IMR-90 (cell line): Measurements from ENCODE around the gene FGFR4. TPM values are rescaled to one million over a fixed set of nuclear protein-coding genes. Genes with fewer than 3 reads are reported as not detected.

Source experiments
- ATAC-seq: fragments of 200-7000 bp; cut with Tn5 transposase; 2 replicates; pipeline ENCODE4 v1.9.1; 2020; ENCODE audit warnings: low read depth, mild to moderate bottlenecking, moderate library complexity
- BruUV-seq: library from RNA; stranded (reverse); fragments of 400-500 nt; replicated peaks from 2 replicates; lab custom pipeline; 2021; lab: Mats Ljungman, UMichigan
- CTCF ChIA-PET: fragments of 300-600 bp; formaldehyde crosslinking; extraction: SDS; loops from one replicate; lab custom pipeline; 2021; ENCODE audit warnings: antibody characterized with exemption; lab: Yijun Ruan, JAX
- POLR2A ChIA-PET: fragments of 300-600 bp; sonication (Branson Sonifier 250); formaldehyde crosslinking; loops from one replicate; lab custom pipeline; 2022; ENCODE audit warnings: antibody characterized with exemption; ENCODE audit not compliant: unreplicated experiment; lab: Charles Lee
- DNase-seq: peaks from one replicate; pipeline ENCODE4 v3.0.0; 2013
- H2AFZ ChIP-seq: replicated peaks from 2 replicates; pipeline ENCODE3; 2013; ENCODE audit warnings: low read length, mild to moderate bottlenecking; ENCODE audit not compliant: poor library complexity
- H2AK5ac ChIP-seq: 2 replicates; pipeline ENCODE4 v1.6.1; 2013; ENCODE audit warnings: low read depth, low read length, inconsistent platforms
- H2AK9ac ChIP-seq: replicated peaks from 2 replicates; pipeline ENCODE3; 2013; ENCODE audit warnings: mild to moderate bottlenecking, low read depth, low read length, moderate library complexity; ENCODE audit not compliant: poor library complexity
- H2BK120ac ChIP-seq: 2 replicates; pipeline ENCODE4 v1.6.1; 2013; ENCODE audit warnings: low read depth, low read length, inconsistent platforms
- H2BK15ac ChIP-seq: 3 replicates; pipeline ENCODE4 v1.6.1; 2013; ENCODE audit warnings: low read depth, low read length, inconsistent platforms
- H2BK20ac ChIP-seq: 2 replicates; pipeline ENCODE4 v1.6.1; 2013; ENCODE audit warnings: low read depth, mild to moderate bottlenecking, inconsistent platforms, low read length, moderate library complexity
- H2BK5ac ChIP-seq: 2 replicates; pipeline ENCODE4 v1.6.1; 2013; ENCODE audit warnings: mild to moderate bottlenecking, low read depth, low read length, inconsistent platforms; ENCODE audit not compliant: poor library complexity, severe bottlenecking
- H3K14ac ChIP-seq: replicated peaks from 2 replicates; pipeline ENCODE4 v1.6.1; 2013; ENCODE audit warnings: low read depth, low read length, inconsistent platforms
- H3K18ac ChIP-seq: 2 replicates; pipeline ENCODE4 v1.6.1; 2013; ENCODE audit warnings: low read depth, low read length, control low read depth
- H3K23ac ChIP-seq: 2 replicates; pipeline ENCODE4 v1.6.1; 2013; ENCODE audit warnings: low read depth, low read length, inconsistent platforms
- H3K27ac ChIP-seq: 2 replicates; pipeline ENCODE4 v1.5.1; 2013; ENCODE audit warnings: mild to moderate bottlenecking, control low read depth, low read length; ENCODE audit not compliant: insufficient read depth
- H3K27me3 ChIP-seq: 2 replicates; pipeline ENCODE4 v1.6.1; 2013; ENCODE audit warnings: low read length; ENCODE audit not compliant: control insufficient read depth, insufficient read depth
- H3K36me3 ChIP-seq: 2 replicates; pipeline ENCODE4 v1.6.1; 2013; ENCODE audit warnings: low read length, mixed read lengths; ENCODE audit not compliant: control insufficient read depth, insufficient read depth
- H3K4ac ChIP-seq: 2 replicates; pipeline ENCODE4 v1.6.1; 2013; ENCODE audit warnings: low read depth, low read length, inconsistent platforms
- H3K4me1 ChIP-seq: 2 replicates; pipeline ENCODE4 v1.6.1; 2013; ENCODE audit warnings: low read length, mixed read lengths; ENCODE audit not compliant: control insufficient read depth, insufficient read depth
- H3K4me2 ChIP-seq: 2 replicates; pipeline ENCODE4 v1.6.1; 2013; ENCODE audit warnings: low read depth, mild to moderate bottlenecking, control low read depth, low read length, moderate library complexity
- H3K4me3 ChIP-seq: 2 replicates; pipeline ENCODE4 v1.5.1; 2013; ENCODE audit warnings: low read depth, mild to moderate bottlenecking, control low read depth, low read length, moderate library complexity; ENCODE audit not compliant: insufficient read depth
- H3K56ac ChIP-seq: 2 replicates; pipeline ENCODE4 v1.6.1; 2013; ENCODE audit warnings: low read length, inconsistent platforms; ENCODE audit not compliant: insufficient read depth; ENCODE audit errors: extremely low read depth
- H3K79me1 ChIP-seq, 2 experiments: 2 replicates each; pipeline ENCODE4 v1.6.1; 2013; ENCODE audit warnings: low read length in 2 of 2, inconsistent platforms in 1 of 2, low read depth in 1 of 2
- H3K9ac ChIP-seq: 2 replicates; pipeline ENCODE4 v1.6.1; 2013; ENCODE audit warnings: low read depth, low read length, control low read depth
- H3K9me1 ChIP-seq: 2 replicates; pipeline ENCODE4 v1.6.1; 2013; ENCODE audit warnings: low read length, inconsistent platforms; ENCODE audit not compliant: insufficient read depth
- H3K9me3 ChIP-seq: 2 replicates; pipeline ENCODE4 v1.6.1; 2013; ENCODE audit warnings: low read length; ENCODE audit not compliant: control insufficient read depth, insufficient read depth
- H4K20me1 ChIP-seq: 2 replicates; pipeline ENCODE4 v1.6.1; 2013; ENCODE audit warnings: low read length, inconsistent platforms; ENCODE audit not compliant: insufficient read depth
- H4K5ac ChIP-seq: 2 replicates; pipeline ENCODE4 v1.6.1; 2013; ENCODE audit warnings: mild to moderate bottlenecking, low read depth, low read length, control low read depth
- H4K8ac ChIP-seq, 2 experiments: 2 replicates each; pipeline ENCODE4 v1.6.1; 2013; ENCODE audit warnings: low read depth in 2 of 2, low read length in 2 of 2, control low read depth in 1 of 2, inconsistent platforms in 1 of 2
- H4K91ac ChIP-seq: 2 replicates; pipeline ENCODE4 v1.6.1; 2013; ENCODE audit warnings: low read depth, low read length, inconsistent platforms; ENCODE audit not compliant: insufficient read depth
- MAZ ChIP-seq: IDR thresholded peaks from 2 replicates; pipeline ENCODE4 v1.6.1; 2012; ENCODE audit warnings: low read depth, mild to moderate bottlenecking, low read length, improper control_type of control experiment, moderate library complexity, borderline replicate concordance
- RFX5 ChIP-seq: IDR thresholded peaks from 2 replicates; pipeline ENCODE4 v1.8.0; 2012; ENCODE audit warnings: low read depth, mild to moderate bottlenecking, low read length, moderate library complexity
- SMC3 ChIP-seq: fragments of 150-350 bp; IDR thresholded peaks from 2 replicates; pipeline ENCODE4 v1.6.1; 2016; ENCODE audit warnings: low read depth, mild to moderate bottlenecking, antibody characterized with exemption, low read length, moderate library complexity
- WGBS, 2 experiments: methylation state at CpG; one replicate each; pipeline versions ENCODE4 v1.1.5 to v1.1.7; 2013; ENCODE audit warnings: missing lambda C conversion rate in 2 of 2; ENCODE audit not compliant: insufficient read length in 1 of 2; ENCODE audit errors: extremely low coverage in 2 of 2; 5-methylcytosine and 5-hydroxymethylcytosine counted together
- dilution Hi-C: fragments of 300-500 bp; cut with HindIII; formaldehyde crosslinking; loops from one replicate; pipeline ENCODE4 v1.14.3; 2018; ENCODE audit warnings: low sequenced_read_pairs; ENCODE audit not compliant: unreplicated experiment
- in situ Hi-C: fragments of 300-500 bp; cut with MboI; formaldehyde crosslinking; loops from 3 replicates; pipeline ENCODE4 v1.14.3; 2019; ENCODE audit warnings: low sequenced_read_pairs, inconsistent platforms, mixed read lengths
- intact Hi-C: fragments of 100-400 bp; cut with micrococcal nuclease; formaldehyde crosslinking; loops from 2 replicates; pipeline ENCODE4 v1.10.0; 2022
- polyA plus RNA-seq, 3 experiments: library from polyadenylated mRNA; depleted of rRNA; stranded (reverse); fragments of >200 nt; gene quantifications; 2 replicates each; pipeline ENCODE4 v1.2.3, GENCODE V29; 2012; ENCODE audit warnings: low replicate concordance in 1 of 3
- total RNA-seq: library from RNA; depleted of rRNA; stranded (reverse); fragments of >200 nt; gene quantifications from 2 replicates; pipeline ENCODE4 v1.2.3, GENCODE V29; 2012

FGFR4 gene
- total and polyA plus RNA-seq, 2 of the 4 experiments (the other 2 are of a cell fraction): 0.90 to 2.4 TPM

- Histone ChIP-seq H3K4me2 (no peak overlapping the region), H2AK9ac (no peak overlapping the region), H2BK20ac (peak overlapping the region; percentile 42; the same call in 1 of the 2 replicates), H3K18ac (no peak overlapping the region), H3K4me3 (no peak overlapping the region), H3K79me1 (no peaks in the 10 kb centered on the region), H2BK15ac (peak overlapping the region; percentile 53; the same call in 1 of the 3 replicates), H2BK120ac (peak overlapping the region; percentile 64; the same call in 1 of the 2 replicates), H3K4me1 (peaks cover 23% of the 10 kb centered on the region), H4K8ac (peak overlapping the region in 1 of 2 experiments; percentile 27; a peak in 3 of 4 replicates), H3K9me1 (0 out of 2 replicates have a peak, but pooled peaks cover 2% of the 10 kb centered on the region), H3K27ac (no peak overlapping the region), H3K9me3 (no peaks in the 10 kb centered on the region), H3K56ac (no peak overlapping the region), H2BK5ac (no peak overlapping the region), H3K9ac (no peak overlapping the region), H3K27me3 (no peaks in the 10 kb centered on the region), H3K4ac (peak overlapping the region; percentile 39; the same call in 1 of the 2 replicates), H3K36me3 (peaks cover 4% of the 10 kb centered on the region; the same call in 1 of the 2 replicates), H4K5ac (0 out of 2 replicates have a peak overlapping the region, but pooled peaks have one; percentile 9), H3K23ac (no peak overlapping the region), H2AFZ (peak overlapping the region; percentile 58), H2AK5ac (peak overlapping the region; percentile 78), H4K91ac (peak overlapping the region; percentile 23; the same call in 1 of the 2 replicates), H3K14ac (no peak overlapping the region), H4K20me1 (no peaks in the 10 kb centered on the region)
- no CpG with 5 or more reads among the region's 6 CpGs for WGBS, 2 experiments
- POLR2A ChIA-PET: no interaction called here
- ATAC-seq (peak; percentile 46), DNase-seq (peak; percentile 48)
- BruUV-seq: no TSS peak
- intact Hi-C loops (no loop called here), dilution Hi-C loops (no loop called here), in situ Hi-C loops (no loop called here)
- CTCF ChIA-PET: no interaction called here
- TF ChIP-seq RFX5 (no peak), SMC3 (no peak), MAZ (peak; percentile 47; the same call in 1 of the 2 replicates)
Measured at GRCh38 chr5:177100714-177101121, 14.0 kb downstream of the FGFR4 start.
